Hematopoietic multipotent progenitor cell treated with erythropoietin and hydrocortisone succinate and interleukin-3 and kit ligand, for 6 days (in vitro differentiated cells): ENCODE results near the gene ITGB4.

Experiments
- DNase-seq: peaks from one replicate; pipeline ENCODE4 v3.0.0-alpha.2; 2015

Gene ITGB4

DNA sequence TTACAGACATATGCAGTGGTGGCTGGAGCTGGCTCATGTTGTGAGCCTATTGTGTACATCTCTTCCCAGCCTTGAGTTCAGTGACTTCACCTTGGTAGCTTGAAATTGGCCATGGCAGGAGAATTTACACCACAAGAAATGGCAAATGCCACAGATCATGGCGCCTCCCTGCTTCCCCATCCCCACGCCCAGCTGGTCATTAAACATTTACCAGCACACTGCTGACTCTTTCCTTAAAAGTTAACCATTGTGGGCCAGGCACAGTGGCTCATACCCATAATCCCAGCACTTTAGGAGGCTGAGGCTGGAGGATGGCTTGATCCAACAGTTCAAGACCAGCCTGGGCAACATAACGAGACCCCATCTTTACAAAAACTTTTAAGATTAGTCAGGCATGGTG is 22.6 kb upstream of the ITGB4 start:
- DNase-seq, result no peak

- DNase-seq, result no peak
Observed at GRCh38 chr17:75701288-75701687, 20.0 kb upstream of the ITGB4 start.

DNA sequence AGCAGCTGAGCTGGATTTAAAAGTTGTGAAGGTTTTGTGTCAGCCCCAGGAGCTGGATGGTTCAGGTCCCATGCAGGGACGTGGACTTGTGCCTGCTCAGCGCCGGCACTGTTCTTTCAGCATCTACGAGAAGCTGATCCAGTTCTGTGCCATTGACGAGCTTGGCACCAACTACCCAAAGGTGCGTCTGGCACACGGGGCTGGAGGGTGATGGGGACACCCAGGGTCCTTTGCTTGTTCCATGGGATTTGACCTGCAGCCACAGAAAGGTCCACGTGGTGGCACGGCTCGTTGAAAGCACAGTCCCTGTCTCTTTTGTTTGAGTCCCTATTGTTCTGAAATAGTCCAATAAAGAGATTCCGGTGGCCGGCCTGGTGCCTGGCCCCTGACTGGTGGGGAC is 18.1 kb upstream of the ITGB4 start:
- DNase-seq, result no peak

- DNase-seq, result no peak
Observed at GRCh38 chr17:75703591-75703990, 17.7 kb upstream of the ITGB4 start.

DNA sequence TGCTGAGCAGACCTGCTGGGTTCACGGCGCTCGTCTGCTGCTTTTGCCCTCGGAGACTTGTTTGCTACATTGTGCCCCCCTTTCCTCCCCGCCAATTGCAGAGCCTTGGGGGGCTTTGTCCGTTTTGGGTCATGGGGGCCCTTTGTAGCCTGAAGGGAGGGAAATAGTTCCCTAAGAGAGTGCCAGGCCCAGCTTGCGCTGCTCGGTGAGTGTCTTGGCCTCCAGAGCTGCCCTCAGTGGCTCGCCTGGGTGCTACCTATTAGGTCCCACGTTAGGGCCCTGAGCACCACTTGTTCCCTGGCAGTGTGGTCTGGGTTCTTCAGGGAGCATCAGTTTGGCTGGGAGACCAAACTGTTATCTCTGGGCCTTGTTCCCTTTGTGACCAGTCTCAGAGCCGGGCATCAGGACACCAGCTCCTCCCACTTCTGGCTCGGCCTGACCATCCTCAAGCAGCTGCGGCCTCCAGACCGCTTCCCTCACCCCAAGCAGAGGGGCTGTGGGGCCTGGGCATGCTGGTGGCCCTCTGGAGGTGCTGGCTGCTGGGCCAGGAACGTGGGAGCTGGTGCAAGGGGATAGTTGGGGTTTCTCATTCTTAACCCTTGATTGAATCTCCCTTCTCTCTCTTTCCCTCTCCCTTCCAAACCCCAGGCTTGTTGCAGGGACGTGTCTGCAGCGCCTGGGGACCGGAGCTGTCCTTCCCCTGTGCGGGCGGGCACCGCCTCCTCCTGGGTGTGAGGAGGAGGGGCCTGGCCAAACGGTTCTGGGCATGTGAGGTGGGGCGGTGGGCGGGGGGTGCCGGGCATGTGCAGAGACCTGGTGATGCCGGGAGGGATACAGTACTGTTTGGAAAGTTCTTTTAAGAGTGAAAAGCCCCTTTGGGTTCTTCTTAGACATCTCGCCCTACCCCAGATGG is 16.0 kb upstream of the ITGB4 start:
- DNase-seq, result peak; percentile 66

DNA sequence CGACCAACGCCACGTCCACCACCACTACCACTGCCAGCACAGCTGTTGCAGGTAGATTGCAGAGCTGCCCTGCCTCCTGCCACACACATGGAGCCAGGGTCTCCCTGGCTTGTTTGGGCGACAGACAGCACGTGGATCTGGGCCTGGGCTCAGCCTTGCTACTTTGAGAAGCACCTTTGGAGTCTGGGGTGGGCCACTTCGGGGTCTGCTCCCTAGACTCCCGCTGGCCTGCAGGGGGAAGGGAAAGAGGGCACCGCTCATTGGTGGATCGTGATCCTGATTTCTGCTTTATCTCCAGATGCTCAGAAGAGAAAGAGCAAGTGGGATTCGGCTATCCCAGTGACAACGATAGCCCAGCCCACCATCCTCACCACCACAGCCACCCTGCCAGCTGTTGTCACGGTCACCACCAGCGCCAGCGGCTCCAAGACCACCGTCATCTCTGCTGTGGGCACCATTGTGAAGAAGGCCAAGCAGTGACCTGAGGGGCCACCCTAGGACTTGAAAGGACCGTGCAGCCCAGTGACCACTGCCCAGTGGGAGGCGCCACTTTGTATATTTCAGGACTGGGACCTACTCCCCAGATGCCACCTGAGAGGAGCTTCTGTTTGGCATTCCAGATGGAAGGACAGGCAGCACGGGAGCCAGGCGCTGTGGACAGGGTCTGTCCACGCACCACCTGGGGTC is 15.1 kb upstream of the ITGB4 start:
- no peak for DNase-seq

- DNase-seq, result peak; percentile 96
Observed at GRCh38 chr17:75707079-75707571, 14.1 kb upstream of the ITGB4 start.

- DNase-seq, result no peak
Observed at GRCh38 chr17:75712446-75712845, 8.8 kb upstream of the ITGB4 start.

GRCh38 chr17:75719732-75720131 is 1.5 kb upstream of the ITGB4 start:
- DNase-seq, result no peak

GRCh38 chr17:75721463-75722011 is 278 bp downstream of the ITGB4 start:
- DNase-seq, result no peak

DNA sequence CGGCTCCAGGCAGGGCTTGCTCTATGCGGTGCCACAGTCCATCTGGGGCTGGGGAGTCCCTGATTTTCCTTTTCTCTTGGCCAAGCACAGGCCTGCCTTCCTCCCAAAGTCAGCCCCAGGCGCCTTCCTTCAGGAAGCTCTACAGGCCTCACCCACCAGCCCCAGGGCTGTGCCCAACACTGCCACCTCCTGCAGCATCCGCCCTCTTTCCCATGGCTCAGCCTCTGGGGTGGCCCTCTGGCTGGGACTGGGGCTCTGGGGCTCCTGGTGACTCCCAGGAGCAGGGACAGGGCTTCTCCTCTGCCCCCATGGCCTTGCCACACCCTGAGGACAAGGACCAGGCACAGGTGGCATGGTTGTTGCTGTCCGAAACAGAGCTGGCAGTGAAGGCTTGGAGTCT is 817 bp downstream of the ITGB4 start:
- no peak for DNase-seq

DNA sequence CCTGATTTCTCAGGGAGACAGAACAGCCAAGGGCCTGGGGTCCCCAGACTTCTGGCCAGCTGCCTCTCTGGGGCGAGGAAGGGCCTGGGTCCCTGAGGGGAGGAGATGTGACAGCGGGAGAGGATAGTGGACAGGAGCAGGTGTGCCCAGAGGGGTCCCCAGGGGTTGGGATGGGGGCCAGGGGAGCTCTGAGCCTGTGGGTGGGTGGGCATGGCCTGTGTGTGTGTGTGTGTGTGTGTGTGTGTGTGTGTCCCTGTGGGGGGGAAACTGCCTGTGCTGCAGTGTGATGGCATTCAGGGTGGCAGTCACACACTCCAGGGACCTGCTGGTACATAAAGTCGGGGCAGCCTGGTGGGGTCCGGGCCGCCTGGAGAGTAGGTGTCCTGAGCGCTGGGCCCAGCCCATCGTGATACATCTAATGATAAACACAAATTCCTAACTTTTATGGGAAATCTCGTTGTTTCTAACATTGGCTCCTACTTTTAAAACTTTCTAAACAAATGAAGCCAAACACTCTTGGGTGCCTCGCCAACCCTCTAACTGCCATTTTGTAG is 1.4 kb downstream of the ITGB4 start:
- DNase-seq, result no peak

DNA sequence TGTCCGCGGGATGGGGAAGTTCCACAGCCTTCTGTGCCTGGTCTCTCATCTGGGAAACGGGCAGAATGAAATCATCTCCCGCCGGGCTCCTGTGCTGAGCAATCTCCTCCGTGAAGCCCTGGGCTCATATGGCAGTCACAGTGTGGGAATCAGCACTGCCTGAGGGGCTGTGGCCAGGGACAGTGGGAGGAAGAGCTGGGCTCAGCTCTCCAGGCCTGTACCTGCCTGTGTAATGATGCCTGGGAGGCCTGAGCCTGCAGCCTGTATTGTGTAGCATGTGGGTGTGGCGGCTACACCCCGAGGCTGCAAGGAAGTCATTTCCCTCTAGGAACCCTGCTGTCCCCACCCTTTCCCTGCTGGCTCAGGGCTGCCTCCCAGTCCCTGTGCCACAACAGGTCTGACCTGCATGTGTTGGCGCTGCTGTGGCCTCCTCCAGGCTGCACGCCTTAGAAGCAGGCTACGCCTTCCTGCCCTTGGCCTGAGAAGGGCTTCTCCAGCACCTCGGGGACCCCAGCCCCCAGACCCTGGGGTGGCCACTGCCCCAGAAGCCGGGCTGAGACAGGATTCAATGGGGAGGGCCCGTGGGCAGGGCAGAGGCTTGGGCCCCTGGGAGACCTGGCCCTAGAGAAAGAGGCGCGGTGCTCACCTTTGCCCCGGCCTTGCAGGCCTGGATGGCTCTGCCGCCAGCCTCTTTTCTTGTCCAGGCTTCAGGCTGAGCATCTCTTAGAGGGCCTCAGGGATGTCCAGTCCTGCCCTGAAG is 2.1 kb downstream of the ITGB4 start:
- no peak for DNase-seq

GRCh38 chr17:75724016-75725003 is 3.1 kb downstream of the ITGB4 start:
- DNase-seq, result no peak

- DNase-seq, result no peak
Observed at GRCh38 chr17:75725504-75725903, 4.2 kb downstream of the ITGB4 start.

DNA sequence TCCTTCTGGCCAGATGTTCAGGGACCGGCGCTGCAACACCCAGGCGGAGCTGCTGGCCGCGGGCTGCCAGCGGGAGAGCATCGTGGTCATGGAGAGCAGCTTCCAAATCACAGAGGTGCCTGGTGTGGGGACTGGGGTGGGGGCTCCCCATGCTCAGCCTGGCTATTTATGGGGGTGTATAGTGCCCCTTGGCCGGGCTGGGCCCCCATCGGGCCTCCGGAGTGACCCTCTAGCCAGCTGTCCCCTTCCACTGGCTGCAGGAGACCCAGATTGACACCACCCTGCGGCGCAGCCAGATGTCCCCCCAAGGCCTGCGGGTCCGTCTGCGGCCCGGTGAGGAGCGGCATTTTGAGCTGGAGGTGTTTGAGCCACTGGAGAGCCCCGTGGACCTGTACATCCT is 6.1 kb downstream of the ITGB4 start:
- DNase-seq, result no peak

GRCh38 chr17:75729351-75729750 is 8.1 kb downstream of the ITGB4 start:
- no peak for DNase-seq

- no peak for DNase-seq
Observed at GRCh38 chr17:75730065-75730464, 8.8 kb downstream of the ITGB4 start.

GRCh38 chr17:75731086-75731715 is 9.9 kb downstream of the ITGB4 start:
- no peak for DNase-seq

- no peak for DNase-seq
Observed at GRCh38 chr17:75731716-75732498, 10.6 kb downstream of the ITGB4 start.
